ENCODE results near the gene GLT6D1. TPM values are rescaled to one million over a fixed set of nuclear protein-coding genes. Genes with fewer than 3 reads are reported as not detected.

The GLT6D1 gene
- total RNA-seq, 1 donor, result not detected

DNA sequence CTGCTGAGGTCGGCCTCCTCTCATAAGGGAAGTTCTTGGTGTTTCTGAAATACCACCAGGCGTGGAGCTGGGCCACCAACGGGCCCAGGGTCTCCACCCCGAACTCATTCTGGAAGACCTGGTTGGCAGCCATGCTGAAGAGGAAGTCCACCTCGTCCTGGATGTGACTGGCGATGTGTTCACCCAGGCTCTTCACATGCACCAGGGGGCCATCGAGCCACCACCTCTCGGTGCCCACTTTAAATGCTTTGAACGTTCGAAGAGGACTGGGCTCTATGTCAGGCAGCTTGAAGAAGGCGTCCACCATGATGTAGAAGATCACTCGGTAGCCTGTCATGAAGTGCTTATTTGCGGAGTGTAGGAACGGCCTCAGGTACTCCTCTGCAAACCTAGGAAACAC, 15.1 kb downstream of the GLT6D1 start:
- no peak for DNase-seq (ENCODE audit: low read depth)
- TF ChIP-seq, protein P1, sequence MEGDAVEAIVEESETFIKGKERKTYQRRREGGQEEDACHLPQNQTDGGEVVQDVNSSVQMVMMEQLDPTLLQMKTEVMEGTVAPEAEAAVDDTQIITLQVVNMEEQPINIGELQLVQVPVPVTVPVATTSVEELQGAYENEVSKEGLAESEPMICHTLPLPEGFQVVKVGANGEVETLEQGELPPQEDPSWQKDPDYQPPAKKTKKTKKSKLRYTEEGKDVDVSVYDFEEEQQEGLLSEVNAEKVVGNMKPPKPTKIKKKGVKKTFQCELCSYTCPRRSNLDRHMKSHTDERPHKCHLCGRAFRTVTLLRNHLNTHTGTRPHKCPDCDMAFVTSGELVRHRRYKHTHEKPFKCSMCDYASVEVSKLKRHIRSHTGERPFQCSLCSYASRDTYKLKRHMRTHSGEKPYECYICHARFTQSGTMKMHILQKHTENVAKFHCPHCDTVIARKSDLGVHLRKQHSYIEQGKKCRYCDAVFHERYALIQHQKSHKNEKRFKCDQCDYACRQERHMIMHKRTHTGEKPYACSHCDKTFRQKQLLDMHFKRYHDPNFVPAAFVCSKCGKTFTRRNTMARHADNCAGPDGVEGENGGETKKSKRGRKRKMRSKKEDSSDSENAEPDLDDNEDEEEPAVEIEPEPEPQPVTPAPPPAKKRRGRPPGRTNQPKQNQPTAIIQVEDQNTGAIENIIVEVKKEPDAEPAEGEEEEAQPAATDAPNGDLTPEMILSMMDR (IDR thresholded peaks at IDR 0.05; ENCODE audit: insufficient read depth, low read length), result no peak
- H3K4me3 ChIP-seq (ENCODE audit: low read depth, low read length), result no peak overlapping the region

DNA sequence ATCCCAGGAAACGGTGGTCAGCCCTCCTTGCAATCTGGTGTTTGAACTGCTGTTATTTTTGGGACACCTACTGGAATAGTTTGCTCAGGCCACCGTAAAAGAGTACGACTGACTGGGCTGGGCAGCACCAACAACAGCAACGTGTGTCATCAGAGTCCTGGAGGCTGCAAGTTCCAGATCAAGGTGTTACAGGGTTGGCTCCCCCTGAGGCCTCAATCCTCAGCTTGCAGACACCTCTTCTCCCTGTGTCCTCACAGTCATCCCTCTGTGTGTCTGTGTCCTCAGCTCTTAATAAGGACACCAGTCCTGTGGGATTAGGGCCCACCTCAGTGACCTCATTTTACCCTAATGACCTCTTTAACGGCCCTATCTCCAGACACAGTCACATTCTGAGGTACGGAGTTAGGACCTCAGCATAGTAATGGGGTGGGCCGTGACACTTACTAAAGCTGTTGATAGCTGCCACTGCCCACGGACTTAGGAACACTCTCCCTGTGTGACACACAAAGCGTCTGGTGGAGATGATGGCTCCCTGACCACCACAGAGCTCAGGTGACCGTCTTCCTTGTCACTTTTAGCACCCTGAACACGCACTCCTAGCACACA, 16.8 kb downstream of the GLT6D1 start:
- TF ChIP-seq, protein P1 (IDR thresholded peaks at IDR 0.05; ENCODE audit: insufficient read depth, low read length), result no peak
- no peak overlapping the region for H3K4me3 ChIP-seq (ENCODE audit: low read depth, low read length)
- DNase-seq (ENCODE audit: low read depth), result no peak

DNA sequence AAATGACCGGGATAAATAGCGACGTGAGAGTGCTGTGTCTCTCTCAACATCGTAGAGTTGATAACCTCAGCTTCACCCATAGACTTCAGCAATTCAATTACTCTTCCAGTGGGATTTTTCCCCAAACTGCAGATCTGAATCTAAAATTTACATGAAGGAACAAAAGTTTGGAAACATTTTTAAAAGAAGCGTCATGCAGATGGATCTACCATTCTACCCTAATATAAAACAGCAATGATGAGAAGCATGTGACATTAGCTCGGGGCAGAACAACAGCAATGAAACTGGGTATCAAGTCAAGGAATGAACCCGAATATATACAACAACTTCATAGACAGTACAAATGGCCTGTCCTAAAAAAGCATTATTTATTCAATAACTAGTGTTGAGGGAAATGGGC, 18.8 kb downstream of the GLT6D1 start:
- no peak overlapping the region for H3K4me3 ChIP-seq (ENCODE audit: low read depth, low read length)
- TF ChIP-seq, protein P1 (IDR thresholded peaks at IDR 0.05; ENCODE audit: insufficient read depth, low read length), result no peak
- no peak for DNase-seq (ENCODE audit: low read depth)

DNA sequence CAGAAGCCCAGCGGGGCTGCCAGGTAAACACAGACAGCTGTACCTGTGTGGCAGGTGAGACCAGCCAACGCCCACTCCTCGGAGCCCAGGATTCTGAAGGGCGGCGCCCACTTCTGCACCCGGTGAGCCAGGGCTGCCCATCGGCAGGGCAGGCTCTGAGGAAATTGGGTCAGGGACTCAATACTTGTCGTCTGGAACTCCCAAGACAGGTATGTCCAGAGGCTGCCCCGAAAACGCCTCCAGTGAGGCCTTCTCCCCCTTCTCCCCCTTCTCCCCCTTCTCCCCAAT, 19.8 kb downstream of the GLT6D1 start:
- TF ChIP-seq, protein P1 (IDR thresholded peaks at IDR 0.05; ENCODE audit: insufficient read depth, low read length), result no peak
- H3K4me3 ChIP-seq (ENCODE audit: low read depth, low read length), result no peak overlapping the region
- DNase-seq (ENCODE audit: low read depth), result no peak

DNA sequence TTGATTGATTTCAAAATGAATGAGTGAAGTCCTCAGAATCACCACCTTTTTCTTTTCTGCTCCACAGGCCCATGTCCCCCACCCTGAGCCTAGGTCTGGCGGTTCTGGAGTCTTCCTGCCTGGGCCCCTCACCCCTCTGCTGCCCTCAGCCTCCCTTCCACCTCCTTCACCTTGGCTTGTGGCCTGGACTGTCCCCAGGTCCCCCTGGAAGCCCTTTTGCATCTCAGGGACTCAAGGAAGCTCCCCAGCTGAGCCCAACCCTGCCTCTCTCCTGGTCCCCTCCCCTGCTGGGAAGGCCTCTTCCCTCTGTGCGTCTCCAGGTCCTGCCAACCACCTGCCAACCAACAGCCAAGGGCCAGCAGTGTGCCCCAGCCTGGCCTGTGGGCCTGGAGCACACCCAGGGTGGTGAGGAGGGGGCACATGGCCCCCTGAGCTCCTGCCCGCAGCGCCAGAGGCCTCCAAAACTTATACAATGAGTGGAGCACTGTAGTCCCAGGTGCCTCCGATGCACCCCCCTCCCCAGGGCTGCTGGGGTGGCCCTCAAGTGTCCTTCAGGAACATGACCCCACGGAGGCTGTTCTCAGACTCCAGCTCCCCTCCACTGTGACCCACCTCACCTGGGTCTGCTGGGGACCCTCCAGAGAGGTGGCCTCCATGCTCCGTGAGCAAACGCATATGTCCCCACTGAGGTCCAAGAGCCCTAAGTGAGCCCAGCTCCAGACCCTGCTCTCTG, 20.3 kb downstream of the GLT6D1 start:
- H3K4me3 ChIP-seq (ENCODE audit: low read depth, low read length), result no peak overlapping the region
- DNase-seq (ENCODE audit: low read depth), result no peak
- TF ChIP-seq, protein P1 (IDR thresholded peaks at IDR 0.05; ENCODE audit: insufficient read depth, low read length), result no peak

DNA sequence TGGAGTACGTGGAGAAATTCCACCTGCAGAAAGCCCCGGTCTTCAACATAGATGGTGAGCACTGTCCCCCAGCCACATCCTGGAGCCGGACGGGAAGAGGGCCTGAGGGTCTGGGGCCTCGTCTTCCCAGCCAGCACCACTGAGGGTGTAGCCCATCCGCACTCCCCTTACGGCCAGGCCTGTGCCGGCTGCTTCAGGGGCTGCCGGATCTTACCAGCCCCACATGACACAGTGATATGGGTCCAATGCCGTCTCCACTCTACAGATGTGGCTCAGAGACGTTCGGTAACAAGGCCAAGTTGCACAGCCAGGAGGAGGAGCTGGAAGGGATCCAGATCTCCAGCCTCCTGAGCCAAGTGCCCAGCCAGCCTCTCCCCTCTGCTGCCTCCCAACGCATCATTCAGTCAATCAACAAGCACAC, 21.3 kb downstream of the GLT6D1 start:
- TF ChIP-seq, protein P1 (IDR thresholded peaks at IDR 0.05; ENCODE audit: insufficient read depth, low read length), result no peak
- DNase-seq (ENCODE audit: low read depth), result no peak
- no peak overlapping the region for H3K4me3 ChIP-seq (ENCODE audit: low read depth, low read length)

DNA sequence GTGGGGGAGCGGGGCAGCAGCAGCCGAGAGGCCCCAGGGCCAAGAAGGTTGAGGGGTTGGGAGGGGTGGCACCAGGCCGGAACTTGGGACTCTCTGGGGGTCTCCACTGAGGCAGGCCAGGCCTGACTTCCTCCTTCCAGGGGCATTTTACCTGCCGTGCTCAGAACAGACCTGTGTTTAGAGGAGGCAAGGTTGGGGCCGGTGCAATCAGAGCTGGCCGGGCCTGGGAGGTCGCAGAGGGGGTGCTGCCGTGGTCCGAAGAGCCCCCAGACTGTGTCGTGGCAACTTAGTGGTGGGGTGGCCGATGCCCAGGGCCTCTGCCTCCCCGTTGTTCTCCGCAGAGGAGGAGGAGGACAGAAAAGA, 21.8 kb downstream of the GLT6D1 start:
- no peak for DNase-seq (ENCODE audit: low read depth)
- no peak overlapping the region for H3K4me3 ChIP-seq (ENCODE audit: low read depth, low read length)
- TF ChIP-seq, protein P1 (IDR thresholded peaks at IDR 0.05; ENCODE audit: insufficient read depth, low read length), result no peak

Measured in fibroblast of the aortic adventitia (primary cell).